Gastrocnemius medialis (tissue), 4 donors: ENCODE measurements around the gene FOXP4. TPM values are rescaled to one million over a fixed set of nuclear protein-coding genes. Genes with fewer than 3 reads are reported as not detected.

Source experiments
- ATAC-seq, 2 donors: fragments of 150-250 bp; one replicate each; pipeline ENCODE4 v1.9.1; 2016
- DNase-seq, 2 donors: peaks; one replicate each; pipeline ENCODE4 v3.0.0-alpha.2; 2019
- H3K27ac ChIP-seq, 4 donors: fragments of 200-600 bp; sonication (generic); 1 replicate in 1 of 4; 2 replicates in 3 of 4; pipeline ENCODE4 v1.5.1; 2016 to 2018; ENCODE audit warnings: mild to moderate bottlenecking in 2 of 4, moderate library complexity in 1 of 4
- H3K27me3 ChIP-seq, 3 donors: fragments of 200-600 bp; sonication (generic) in 2 of 3; 1 replicate in 1 of 3; 2 replicates in 2 of 3; pipeline versions ENCODE4 v1.5.1 to v1.6.0; 2016 to 2019; ENCODE audit warnings: mild to moderate bottlenecking in 1 of 3, moderate library complexity in 1 of 3
- H3K36me3 ChIP-seq, 2 donors: fragments of 200-600 bp; sonication (generic) in 1 of 2; one replicate each; pipeline ENCODE4 v1.5.1; 2017 to 2018
- H3K4me1 ChIP-seq, 2 donors: fragments of 200-600 bp; sonication (generic) in 1 of 2; one replicate each; pipeline ENCODE4 v1.5.1; 2016 to 2017; ENCODE audit warnings: mild to moderate bottlenecking in 2 of 2
- H3K4me3 ChIP-seq, 4 donors: fragments of 200-600 bp; sonication (generic) in 3 of 4; 1 replicate in 1 of 4; 2 replicates in 3 of 4; pipeline ENCODE4 v1.5.1; 2016 to 2019; ENCODE audit warnings: mild to moderate bottlenecking in 2 of 4
- H3K9me3 ChIP-seq, 3 donors: fragments of 200-600 bp; sonication (generic) in 2 of 3; 1 replicate in 1 of 3; 2 replicates in 2 of 3; pipeline ENCODE4 v1.5.1; 2016 to 2019
- POLR2A ChIP-seq, 2 donors: fragments of 450-650 bp; IDR thresholded peaks; one replicate each; pipeline ENCODE4 v1.6.1; 2017; ENCODE audit warnings: antibody characterized with exemption in 2 of 2, mild to moderate bottlenecking in 2 of 2, moderate library complexity in 2 of 2
- in situ Hi-C, 4 donors: fragments of 200-750 bp; cut with MboI; loops; one replicate each; pipeline versions ENCODE4 v1.15.0 to v1.8.0; 2017; ENCODE audit warnings: low sequenced_read_pairs in 4 of 4
- intact Hi-C: fragments of 100-400 bp; cut with DNase I; formaldehyde crosslinking; loops from one replicate; pipeline ENCODE4 v1.15.1; 2023; ENCODE audit warnings: low total_unique reads
- total RNA-seq, 4 donors: library from RNA; depleted of rRNA; stranded (reverse); fragments of >200 nt; gene quantifications; one replicate each; pipeline versions ENCODE4 v1.1.0 to v1.2.3, GENCODE V29; 2016
- TF ChIP-seq, protein P1 (sequence below), 5 experiments: fragments of 450-650 bp in 3 of 5; fragments of 200-600 bp in 2 of 5; sonication (generic) in 2 of 5; IDR thresholded peaks in 4 of 5; conservative IDR thresholded peaks in 1 of 5; 1 replicate in 4 of 5; 2 replicates in 1 of 5; pipeline ENCODE4 v1.5.1; 2016 to 2019; ENCODE audit warnings: antibody characterized with exemption in 5 of 5, mild to moderate bottlenecking in 3 of 5, moderate library complexity in 3 of 5

Gene FOXP4
- total RNA-seq, 4 donors from 2014 or later = 3.4 to 11.4 (median 6.5) TPM

DNA sequence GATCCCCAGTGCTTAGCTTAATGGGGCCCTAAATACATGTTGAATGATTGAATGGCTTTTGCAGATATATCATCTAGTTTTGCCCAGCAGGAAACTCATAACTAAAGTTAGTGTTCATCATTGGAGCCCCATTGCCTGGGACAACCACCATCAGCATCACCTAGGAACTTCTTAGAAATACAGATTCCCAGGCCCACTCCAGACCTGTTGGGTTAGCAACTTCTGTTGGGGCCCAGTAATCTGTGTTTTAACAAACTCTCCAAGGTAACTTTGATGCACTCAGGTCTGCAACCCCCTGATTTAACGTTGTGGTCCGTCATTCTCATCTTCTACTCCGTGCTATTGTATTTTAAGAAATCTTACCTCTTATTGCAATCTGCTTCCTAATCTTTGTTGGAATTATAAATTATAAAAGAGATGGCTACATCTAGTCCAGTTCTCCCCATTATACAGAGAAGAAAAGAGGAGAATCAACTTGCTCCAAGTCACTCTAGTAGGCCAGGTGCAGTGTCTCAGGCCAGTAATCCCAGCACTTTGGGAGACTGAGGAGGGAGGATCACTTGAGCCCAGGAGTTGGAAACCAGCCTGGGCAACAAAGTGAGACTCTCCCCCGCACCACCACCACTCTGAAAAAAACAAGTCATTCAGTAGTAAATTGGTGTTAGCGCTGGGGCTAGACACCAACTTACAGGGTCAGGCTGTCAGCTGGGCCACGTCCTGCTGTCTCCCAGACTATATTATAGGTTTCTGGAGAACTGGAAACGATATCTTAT lies 13.7 kb downstream of the FOXP4 start:
- peaks cover 15 to 33% of the 10 kb centered on the region in 2 donors for H3K4me1 ChIP-seq
- H3K36me3 ChIP-seq = no peaks in the 10 kb centered on the region
- H3K27ac ChIP-seq = no peak overlapping the region
- DNase-seq = no peak
- no peaks in the 10 kb centered on the region for H3K9me3 ChIP-seq
- in situ Hi-C loops (no loop called here), intact Hi-C loops (no loop called here)
- no peaks in the 10 kb centered on the region for H3K27me3 ChIP-seq
- TF ChIP-seq POLR2A (IDR thresholded peaks at IDR 0.05) = no peak
- TF ChIP-seq, protein P1, sequence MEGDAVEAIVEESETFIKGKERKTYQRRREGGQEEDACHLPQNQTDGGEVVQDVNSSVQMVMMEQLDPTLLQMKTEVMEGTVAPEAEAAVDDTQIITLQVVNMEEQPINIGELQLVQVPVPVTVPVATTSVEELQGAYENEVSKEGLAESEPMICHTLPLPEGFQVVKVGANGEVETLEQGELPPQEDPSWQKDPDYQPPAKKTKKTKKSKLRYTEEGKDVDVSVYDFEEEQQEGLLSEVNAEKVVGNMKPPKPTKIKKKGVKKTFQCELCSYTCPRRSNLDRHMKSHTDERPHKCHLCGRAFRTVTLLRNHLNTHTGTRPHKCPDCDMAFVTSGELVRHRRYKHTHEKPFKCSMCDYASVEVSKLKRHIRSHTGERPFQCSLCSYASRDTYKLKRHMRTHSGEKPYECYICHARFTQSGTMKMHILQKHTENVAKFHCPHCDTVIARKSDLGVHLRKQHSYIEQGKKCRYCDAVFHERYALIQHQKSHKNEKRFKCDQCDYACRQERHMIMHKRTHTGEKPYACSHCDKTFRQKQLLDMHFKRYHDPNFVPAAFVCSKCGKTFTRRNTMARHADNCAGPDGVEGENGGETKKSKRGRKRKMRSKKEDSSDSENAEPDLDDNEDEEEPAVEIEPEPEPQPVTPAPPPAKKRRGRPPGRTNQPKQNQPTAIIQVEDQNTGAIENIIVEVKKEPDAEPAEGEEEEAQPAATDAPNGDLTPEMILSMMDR (IDR thresholded peaks at IDR 0.05 in 4 of 5, conservative IDR thresholded peaks at IDR 0.05 in 1 of 5) = no peak
- ATAC-seq = no peak
- peak overlapping the region in 2 of 4 donors; percentile 45 to 55 for H3K4me3 ChIP-seq

DNA sequence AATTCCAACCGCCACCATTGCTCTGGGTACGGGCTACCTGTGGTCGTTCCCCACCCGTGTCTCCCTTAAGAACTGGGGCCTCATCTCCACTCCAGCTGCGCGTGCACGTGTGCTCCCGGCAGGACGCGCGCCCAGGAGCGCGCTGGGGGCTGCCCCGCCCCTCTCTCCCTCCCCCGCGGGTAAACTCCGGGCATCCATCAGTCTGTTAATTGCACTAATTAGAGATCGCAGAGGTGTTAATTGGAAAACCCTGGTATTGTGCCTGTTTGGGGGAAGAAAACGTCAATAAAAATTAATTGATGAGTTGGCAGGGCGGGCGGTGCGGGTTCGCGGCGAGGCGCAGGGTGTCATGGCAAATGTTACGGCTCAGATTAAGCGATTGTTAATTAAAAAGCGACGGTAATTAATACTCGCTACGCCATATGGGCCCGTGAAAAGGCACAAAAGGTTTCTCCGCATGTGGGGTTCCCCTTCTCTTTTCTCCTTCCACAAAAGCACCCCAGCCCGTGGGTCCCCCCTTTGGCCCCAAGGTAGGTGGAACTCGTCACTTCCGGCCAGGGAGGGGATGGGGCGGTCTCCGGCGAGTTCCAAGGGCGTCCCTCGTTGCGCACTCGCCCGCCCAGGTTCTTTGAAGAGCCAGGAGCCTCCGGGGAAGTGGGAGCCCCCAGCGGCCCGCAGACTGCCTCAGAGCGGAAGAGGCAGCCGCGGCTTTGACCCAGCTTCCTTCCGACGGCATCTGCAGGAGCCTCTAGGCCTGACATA lies 14.4 kb downstream of the FOXP4 start:
- peaks cover 15 to 33% of the 10 kb centered on the region in 2 donors for H3K4me1 ChIP-seq

DNA sequence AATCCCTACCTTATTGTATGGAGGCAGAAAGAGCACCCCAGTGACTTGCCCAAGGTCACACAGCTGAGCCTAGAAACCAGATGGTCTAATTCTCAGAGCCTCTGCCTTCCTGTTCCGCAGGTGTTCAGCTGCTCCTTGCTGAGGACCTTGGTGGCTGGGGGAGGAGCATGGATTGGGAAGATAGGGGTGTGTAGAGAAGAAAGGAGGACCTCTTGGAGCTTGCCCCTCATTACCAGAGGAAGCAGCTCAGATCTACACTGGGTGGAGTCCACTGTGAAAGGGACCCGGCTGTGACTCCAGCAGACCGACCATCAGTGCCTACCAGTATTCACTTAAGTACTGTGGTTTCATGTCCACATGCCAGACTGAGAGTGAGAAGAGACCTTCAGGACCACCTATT lies 15.2 kb downstream of the FOXP4 start:
- Histone ChIP-seq H3K9me3 (no peaks in the 10 kb centered on the region), H3K4me1 (peaks cover 15 to 33% of the 10 kb centered on the region in 2 donors), H3K27me3 (no peaks in the 10 kb centered on the region), H3K36me3 (peaks cover 7 to 8% of the 10 kb centered on the region in 2 donors), H3K4me3 (no peak overlapping the region), H3K27ac (no peak overlapping the region)
- DNase-seq = no peak
- intact Hi-C loops = no loop called here
- in situ Hi-C loops = no loop called here
- TF ChIP-seq POLR2A (IDR thresholded peaks at IDR 0.05) = no peak
- TF ChIP-seq, protein P1 (IDR thresholded peaks at IDR 0.05 in 4 of 5, conservative IDR thresholded peaks at IDR 0.05 in 1 of 5) = no peak
- ATAC-seq = no peak

More for the DNA sequence above, 14.4 kb downstream of the FOXP4 start:
- DNase-seq (no peak), ATAC-seq (no peak)
- no peaks in the 10 kb centered on the region for H3K27me3 ChIP-seq
- H3K9me3 ChIP-seq = no peaks in the 10 kb centered on the region
- H3K27ac ChIP-seq = peak overlapping the region in 1 of 4 donors; percentile 33
- TF ChIP-seq POLR2A (IDR thresholded peaks at IDR 0.05) = no peak
- TF ChIP-seq, protein P1 (IDR thresholded peaks at IDR 0.05 in 4 of 5, conservative IDR thresholded peaks at IDR 0.05 in 1 of 5) = no peak
- in situ Hi-C loops = no loop called here
- intact Hi-C loops = no loop called here
- no peaks in the 10 kb centered on the region for H3K36me3 ChIP-seq
- peak overlapping the region; percentile 38 to 55 (median 42) for H3K4me3 ChIP-seq

DNA sequence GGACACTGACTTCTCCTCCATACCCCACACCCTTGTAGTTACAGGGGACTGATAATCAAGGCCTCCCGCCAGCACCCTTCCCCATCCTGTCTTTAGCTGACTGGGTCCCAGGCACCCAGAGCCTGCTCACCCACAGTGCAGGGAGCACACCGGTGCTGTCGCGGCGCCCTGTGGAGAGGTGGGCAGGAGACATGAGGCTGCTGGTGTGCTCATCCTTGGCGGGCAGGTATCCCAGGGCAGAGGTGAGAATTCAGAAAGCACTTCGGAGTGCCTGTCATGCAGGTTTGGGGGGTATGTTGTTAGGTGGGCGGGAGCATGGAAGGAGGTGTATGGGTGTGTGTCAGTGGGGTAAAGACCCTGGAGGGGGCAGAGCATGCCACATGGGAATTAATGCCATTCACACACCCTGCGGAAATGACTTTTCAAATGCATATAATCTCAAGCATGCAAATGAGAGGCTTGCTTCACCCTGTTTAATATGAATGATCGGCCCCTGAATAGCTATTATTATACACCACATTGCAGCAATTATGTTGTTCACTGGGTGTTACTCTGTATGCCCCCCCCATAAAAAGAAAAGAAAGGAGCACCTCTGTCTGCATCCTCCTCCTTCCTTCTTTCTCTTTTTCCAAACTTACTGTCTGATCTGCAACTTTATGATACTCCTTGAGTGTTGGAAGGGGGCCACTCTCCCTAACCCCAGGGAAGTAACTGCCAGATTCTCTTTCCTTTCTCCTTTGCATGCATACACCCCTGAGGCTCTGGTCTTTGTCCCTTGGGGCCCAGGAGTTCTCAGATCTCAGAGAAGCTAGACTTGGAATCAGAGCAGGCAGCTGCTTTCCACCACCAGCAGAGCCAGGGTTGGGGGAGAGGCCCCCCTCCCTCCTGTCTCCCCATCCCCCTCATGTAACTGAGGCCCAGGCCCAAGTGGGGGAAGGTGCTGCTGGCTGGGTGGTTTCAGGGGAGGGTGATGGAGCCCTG lies 16.0 kb downstream of the FOXP4 start:
- Histone ChIP-seq H3K27ac (no peak overlapping the region), H3K4me3 (no peak overlapping the region), H3K36me3 (peaks cover 7 to 16% of the 10 kb centered on the region in 2 donors), H3K4me1 (peaks cover 11 to 26% of the 10 kb centered on the region in 2 donors), H3K9me3 (no peaks in the 10 kb centered on the region), H3K27me3 (no peaks in the 10 kb centered on the region)
- TF ChIP-seq, protein P1 (IDR thresholded peaks at IDR 0.05 in 4 of 5, conservative IDR thresholded peaks at IDR 0.05 in 1 of 5) = no peak
- no peak for TF ChIP-seq POLR2A (IDR thresholded peaks at IDR 0.05)
- intact Hi-C loops (no loop called here), in situ Hi-C loops (no loop called here)
- ATAC-seq (no peak), DNase-seq (no peak)
